GM10248 (cell line): Measurements from ENCODE around the gene SCAMP4.

ENCODE experiments used
- CTCF ChIA-PET: fragments of 300-600 bp; sonication (Branson Sonifier 250); formaldehyde crosslinking; extraction: SDS; loops from one replicate; lab custom pipeline; 2021; ENCODE audit warnings: antibody characterized with exemption; lab: Yijun Ruan, JAX
- POLR2A ChIA-PET: fragments of 350-650 bp; sonication (Branson Sonifier 250); formaldehyde crosslinking; extraction: SDS; loops from one replicate; lab custom pipeline; 2020; ENCODE audit warnings: antibody characterized with exemption; lab: Yijun Ruan, JAX
- DNase-seq: peaks from one replicate; pipeline ENCODE4 v3.0.0; 2012; ENCODE audit errors: extremely low spot score
- CTCF ChIP-seq: IDR thresholded peaks from 2 replicates; pipeline ENCODE4 v1.5.1; 2012; ENCODE audit warnings: mild to moderate bottlenecking, low read depth; ENCODE audit errors: extremely low read depth, missing control alignments, control extremely low read depth

Gene SCAMP4

GRCh38 chr19:1969176-1970002, 64.2 kb downstream of the SCAMP4 start:
- no peak for TF ChIP-seq CTCF
- CTCF ChIA-PET, result interaction anchor here (1.3 to 1.6 kb wide), 4 partner anchors 41 to 132 kb away, joined by 3 read pairs; no protein-coding TSS in a partner anchor
- POLR2A ChIA-PET, result interaction anchor here (0.6 kb wide), 1 partner anchor 165 kb away, joined by 3 read pairs; no protein-coding TSS in a partner anchor
- DNase-seq, result no peak

GRCh38 chr19:1970003-1970805, 65.0 kb downstream of the SCAMP4 start:
- no peak for DNase-seq
- ChIA-PET CTCF (interaction anchor here (1.3 to 1.6 kb wide), 4 partner anchors 42 to 132 kb away, joined by 3 read pairs; no protein-coding TSS in a partner anchor), POLR2A (interaction anchor here (0.6 to 1.1 kb wide), 2 partner anchors 20 to 164 kb away, joined by 3 read pairs; no protein-coding TSS in a partner anchor)
- TF ChIP-seq CTCF, result no peak

GRCh38 chr19:1970806-1971502, 65.8 kb downstream of the SCAMP4 start:
- no peak for DNase-seq
- no peak for TF ChIP-seq CTCF
- ChIA-PET CTCF (interaction anchor here (1.3 kb wide), 1 partner anchor 107 kb away, joined by 3 read pairs; no protein-coding TSS in a partner anchor), POLR2A (interaction anchor here (1.1 kb wide), 1 partner anchor 20 kb away, joined by 3 read pairs; no protein-coding TSS in a partner anchor)

GRCh38 chr19:1974381-1975161, 69.4 kb downstream of the SCAMP4 start:
- DNase-seq, result no peak
- CTCF ChIA-PET, result no interaction called here
- POLR2A ChIA-PET, result no interaction called here
- TF ChIP-seq CTCF, result no peak

GRCh38 chr19:1975162-1975480, 69.9 kb downstream of the SCAMP4 start:
- ChIA-PET CTCF (no interaction called here), POLR2A (no interaction called here)
- TF ChIP-seq CTCF, result no peak
- DNase-seq, result no peak
